GM19025 (cell line): Measurements from ENCODE around the gene CCDC201.

Source experiments
- ATAC-seq: cut with Tn5 transposase; IDR thresholded peaks from one replicate; pipeline ENCODE4 v1.9.1; 2021; ENCODE audit warnings: mild to moderate bottlenecking, low read depth, moderate library complexity; ENCODE audit not compliant: unreplicated experiment

Gene CCDC201, protein sequence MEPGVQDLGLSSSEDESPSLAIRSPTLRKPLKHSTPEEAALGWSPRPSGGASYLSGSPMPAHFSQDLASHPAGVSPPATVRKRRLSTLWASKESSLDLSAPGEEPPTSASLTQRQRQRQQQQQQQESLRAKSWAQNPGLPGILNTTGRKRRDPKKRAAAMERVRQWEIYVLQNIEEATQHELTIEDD

DNA sequence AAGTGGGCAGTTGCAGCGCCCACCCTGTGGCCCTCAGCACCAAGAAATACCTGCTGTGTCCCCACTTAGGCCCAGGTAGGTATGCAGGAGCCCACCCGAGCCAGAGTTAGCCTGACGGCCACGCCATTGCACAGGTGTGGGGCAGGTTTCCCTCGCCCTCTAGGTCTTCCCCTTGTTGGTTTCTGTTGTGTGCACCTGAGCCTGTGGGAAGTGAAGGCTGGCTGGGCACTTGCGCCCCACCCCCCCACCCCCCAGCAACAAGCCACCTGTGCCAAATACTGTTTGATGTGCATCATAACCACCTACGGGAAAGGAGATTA is at the start of gene CCDC201:
CCDC201 (minus strand) TSS at position 48 of the 320 bp plus-strand sequence. CDS start 75 bp downstream, outside the sequence.
- no peak for ATAC-seq

GRCh38 chr7:45921699-45922519 is 49.0 kb upstream of the CCDC201 start:
- ATAC-seq: no peak

GRCh38 chr7:45921381-45921698 is 48.5 kb upstream of the CCDC201 start:
- ATAC-seq: no peak

DNA sequence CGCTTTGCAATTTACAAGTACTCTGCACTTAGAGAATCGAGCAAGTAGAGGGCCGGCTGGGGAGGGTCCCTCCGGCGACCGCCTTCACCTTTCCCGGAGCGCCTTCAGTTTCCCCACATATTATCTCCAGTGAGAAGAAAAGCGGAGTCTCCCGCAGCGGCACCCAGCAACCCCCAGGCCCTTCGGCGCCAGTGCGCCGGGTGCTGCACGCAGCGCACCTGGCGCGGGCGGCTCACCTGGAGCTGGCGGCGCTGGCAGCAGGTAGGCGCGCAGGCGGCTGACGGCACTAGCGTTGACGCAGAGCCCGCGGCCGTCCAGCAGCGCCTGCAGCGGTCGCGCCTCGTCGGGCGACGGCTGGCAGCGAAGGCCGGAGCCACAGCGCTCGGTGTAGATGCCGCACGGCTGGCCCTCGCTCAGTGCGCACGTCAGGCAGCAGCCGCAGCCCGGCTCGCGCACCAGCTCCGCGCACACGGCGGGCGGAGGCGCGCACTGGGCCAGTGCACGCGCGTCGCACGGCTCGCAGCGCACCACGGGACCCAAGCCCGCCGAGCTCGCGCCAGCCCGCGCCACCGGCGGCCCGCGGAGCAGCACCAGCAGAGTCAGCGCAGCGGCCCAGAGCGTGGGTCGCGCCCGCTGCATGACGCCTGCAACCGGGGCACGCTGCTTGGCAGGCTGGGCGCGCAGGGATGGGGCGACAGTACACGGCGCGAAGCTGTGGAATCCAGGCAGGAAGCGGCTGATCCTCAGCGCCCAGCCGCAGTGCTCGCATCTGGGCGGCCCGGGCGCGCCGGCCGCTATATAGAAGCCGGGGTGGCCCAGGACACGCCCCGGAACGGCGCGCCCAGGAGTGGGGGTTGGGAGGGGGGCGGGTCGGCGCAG is 47.9 kb upstream of the CCDC201 start, which contains the start of gene IGFBP3:
IGFBP3 (minus strand) TSS at position 771 of the 879 bp plus-strand sequence; CDS start at position 639, 132 bp downstream.
- no peak for ATAC-seq

GRCh38 chr7:45919993-45920459 is 47.1 kb upstream of the CCDC201 start:
- no peak for ATAC-seq

DNA sequence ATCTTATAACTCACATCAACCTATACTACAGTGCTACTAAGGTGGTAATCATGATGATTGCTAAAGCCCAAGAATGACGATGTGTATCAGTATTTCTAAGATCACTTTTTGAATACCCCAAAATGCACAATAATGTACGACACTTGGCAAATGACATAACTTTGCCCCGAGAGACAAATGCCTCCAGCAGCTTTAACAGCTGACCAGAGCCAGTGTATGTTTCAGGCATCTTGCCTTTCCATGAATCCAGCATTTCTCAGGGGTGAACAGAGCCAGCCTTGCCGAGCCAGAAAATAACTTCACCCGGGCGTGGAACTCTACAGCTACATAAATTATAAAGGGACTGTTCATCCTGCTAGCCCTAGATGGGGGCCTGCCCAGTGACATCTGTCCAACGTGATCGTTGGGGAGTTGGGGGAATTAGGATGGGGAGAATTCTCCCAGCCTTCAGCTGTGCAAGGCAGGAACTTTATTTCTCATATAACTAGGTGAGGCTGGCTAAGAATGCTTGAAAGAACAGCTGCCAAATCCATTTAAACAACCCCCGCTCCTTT is 46.4 kb upstream of the CCDC201 start:
- ATAC-seq: no peak

DNA sequence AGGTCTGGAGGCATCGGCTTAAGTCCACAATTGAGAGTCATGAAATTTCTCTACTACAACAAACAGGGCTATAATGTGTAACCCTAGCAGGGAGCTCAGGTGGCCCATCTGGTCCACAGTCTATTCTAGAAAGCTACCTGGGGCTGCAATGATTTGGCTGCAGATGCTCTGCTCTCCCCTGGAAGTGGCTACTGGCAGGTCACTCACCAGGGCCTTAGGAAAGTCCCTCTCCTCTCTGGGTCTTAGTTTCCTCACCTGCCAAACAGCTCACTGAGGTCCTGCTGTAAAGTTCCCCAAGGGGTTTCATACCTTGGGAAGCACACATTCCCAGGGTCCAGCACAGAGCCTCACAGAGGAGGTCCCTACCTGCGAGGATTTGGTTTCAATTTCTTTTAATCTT is 45.7 kb upstream of the CCDC201 start:
- ATAC-seq: no peak

- peak; percentile 50 for ATAC-seq
Observed at GRCh38 chr7:45917658-45918057, 44.8 kb upstream of the CCDC201 start.

- ATAC-seq: no peak
Observed at GRCh38 chr7:45917064-45917463, 44.2 kb upstream of the CCDC201 start.

GRCh38 chr7:45915606-45916005 is 42.7 kb upstream of the CCDC201 start:
- no peak for ATAC-seq

DNA sequence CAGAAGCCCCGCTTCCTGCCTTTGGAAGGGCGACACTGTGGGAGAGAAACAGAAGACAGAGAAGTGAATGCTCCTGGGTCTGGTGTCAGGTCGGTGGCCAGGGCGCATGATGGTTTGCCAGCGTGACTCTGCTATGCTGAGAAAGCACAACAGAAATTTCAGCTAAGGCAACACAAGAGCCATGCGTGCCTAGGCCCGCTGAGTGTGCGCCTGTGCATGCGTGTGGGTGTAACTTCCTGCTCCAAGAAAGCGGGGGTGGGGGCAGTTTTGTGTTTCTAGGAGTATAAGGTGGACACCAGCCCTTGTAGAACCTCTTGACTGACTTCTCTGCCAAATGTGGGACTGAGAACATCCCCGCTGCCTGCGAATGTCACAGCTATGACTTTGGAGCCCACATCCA is 42.0 kb upstream of the CCDC201 start:
- no peak for ATAC-seq

- no peak for ATAC-seq
Observed at GRCh38 chr7:45912972-45913371, 40.1 kb upstream of the CCDC201 start.

GRCh38 chr7:45911311-45911710 is 38.4 kb upstream of the CCDC201 start:
- ATAC-seq: no peak

GRCh38 chr7:45910855-45911254 is 38.0 kb upstream of the CCDC201 start:
- no peak for ATAC-seq

DNA sequence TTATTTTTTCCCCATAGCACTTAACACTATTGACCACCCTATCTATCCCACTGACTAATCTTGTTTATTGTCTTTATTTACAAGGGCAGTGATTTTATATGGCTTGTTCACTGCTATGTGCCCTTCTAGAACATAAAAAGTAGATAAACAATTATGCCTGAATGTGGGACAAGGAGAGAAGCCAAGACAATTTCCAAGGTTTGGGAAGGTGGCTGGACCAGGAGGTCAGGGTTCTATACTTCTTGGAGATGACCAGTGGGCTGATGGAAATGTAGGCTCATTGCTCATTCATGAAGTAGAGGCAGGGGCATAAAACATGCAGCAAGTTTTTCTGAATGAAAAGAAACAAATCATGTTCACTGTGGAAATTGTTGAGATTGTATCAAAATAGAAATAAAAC is 36.7 kb upstream of the CCDC201 start:
- ATAC-seq: no peak

- ATAC-seq: no peak
Observed at GRCh38 chr7:45902820-45903219, 29.9 kb upstream of the CCDC201 start.

GRCh38 chr7:45901566-45901965 is 28.7 kb upstream of the CCDC201 start:
- ATAC-seq: no peak

GRCh38 chr7:45898222-45898621 is 25.3 kb upstream of the CCDC201 start:
- ATAC-seq: no peak

DNA sequence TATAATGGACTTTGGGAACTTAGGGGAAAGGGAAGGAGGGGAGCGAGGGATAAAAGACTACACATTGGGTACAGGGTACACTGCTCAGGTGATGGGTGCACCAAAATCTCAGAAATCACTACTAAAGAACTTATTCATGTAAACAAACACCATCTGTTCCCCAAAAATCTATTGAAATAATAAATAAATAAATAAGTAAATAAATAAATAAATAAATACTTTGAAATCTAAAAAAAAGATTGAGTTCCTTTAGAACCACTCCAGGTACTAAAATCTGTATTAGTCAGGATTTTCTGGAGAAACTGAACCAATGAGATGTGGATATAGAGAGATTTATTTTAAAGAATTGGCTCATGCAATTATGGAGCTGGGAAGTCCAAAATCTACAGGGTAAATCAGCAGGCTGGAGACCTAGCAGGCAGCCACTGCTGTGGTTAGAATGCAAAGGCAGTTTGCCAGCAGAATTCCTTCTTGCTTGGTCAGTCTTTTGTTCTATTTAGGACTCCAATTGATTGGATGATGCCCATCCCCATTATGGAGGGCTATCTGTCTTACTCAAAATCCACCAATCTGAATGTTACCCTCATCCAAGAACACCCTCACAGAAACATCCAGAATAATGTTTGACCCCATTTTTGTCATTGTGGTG is 24.3 kb upstream of the CCDC201 start:
- no peak for ATAC-seq

DNA sequence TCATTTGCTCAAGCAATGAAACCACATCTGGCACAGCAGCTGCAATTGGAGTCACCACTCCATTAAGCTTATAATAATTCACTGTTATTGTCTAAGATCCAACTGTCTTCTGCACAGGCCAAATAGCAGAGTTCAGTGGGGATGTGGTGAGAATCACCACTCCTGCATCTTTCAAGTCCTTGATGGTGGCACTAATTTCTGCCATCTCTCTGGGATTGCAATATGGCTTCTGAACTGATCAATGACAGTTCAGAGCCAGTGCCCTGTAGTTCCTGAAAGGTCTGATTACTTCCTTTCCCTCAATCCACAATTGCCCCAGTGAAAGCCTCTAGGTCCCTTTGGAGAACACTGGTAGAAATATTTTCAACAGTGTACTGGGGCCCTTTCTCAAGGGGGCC is 21.8 kb upstream of the CCDC201 start:
- ATAC-seq: no peak
